GM19467 (cell line): ENCODE data around the gene MICB.
"Not testable (repeated sequence)": the region's sequence is repeated elsewhere in the genome, so short reads cannot be mapped to it uniquely, and the experiment has no call there.

ENCODE experiments used
- ATAC-seq: cut with Tn5 transposase; IDR thresholded peaks from one replicate; pipeline ENCODE4 v1.9.1; 2021; ENCODE audit warnings: mild to moderate bottlenecking, moderate library complexity; ENCODE audit not compliant: unreplicated experiment

Gene MICB

GRCh38 chr6:31498748-31499147, 803 bp downstream of the MICB start:
- no peak for ATAC-seq

GRCh38 chr6:31499648-31500047, 1.7 kb downstream of the MICB start:
- not testable (repeated sequence) for ATAC-seq

GRCh38 chr6:31502586-31502985, 4.6 kb downstream of the MICB start:
- no peak for ATAC-seq

DNA sequence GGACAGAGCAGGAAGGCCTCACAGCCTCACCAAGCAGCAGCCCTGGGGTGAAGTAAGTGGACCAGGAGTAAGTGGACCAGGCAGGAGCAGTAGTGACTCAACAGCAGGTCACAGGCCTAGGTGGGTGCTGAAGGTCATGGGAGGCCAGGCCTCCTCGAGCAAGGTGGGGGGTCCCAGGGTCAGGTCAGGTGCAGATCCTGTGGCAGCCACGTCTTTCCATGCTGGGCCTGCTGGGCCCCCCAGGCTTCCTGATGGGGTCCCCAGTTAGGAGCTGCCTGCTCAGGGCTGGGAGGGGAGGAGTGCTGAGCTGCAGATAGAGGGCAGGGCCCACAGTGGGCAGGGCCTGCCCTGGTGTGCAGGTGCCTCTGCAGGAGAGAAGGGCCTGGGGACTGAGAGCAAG, 11.1 kb downstream of the MICB start:
- ATAC-seq, result not testable (repeated sequence)

DNA sequence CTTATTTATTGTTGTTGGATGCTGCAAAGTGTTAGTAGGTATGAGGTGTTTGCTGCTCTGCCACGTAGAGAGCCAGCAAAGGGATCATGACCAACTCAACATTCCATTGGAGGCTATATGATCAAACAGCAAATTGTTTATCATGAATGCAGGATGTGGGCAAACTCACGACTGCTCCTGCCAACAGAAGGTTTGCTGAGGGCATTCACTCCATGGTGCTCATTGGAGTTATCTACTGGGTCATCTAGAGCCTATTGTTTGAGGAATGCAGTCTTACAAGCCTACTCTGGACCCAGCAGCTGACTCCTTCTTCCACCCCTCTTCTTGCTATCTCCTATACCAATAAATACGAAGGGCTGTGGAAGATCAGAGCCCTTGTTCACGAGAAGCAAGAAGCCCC, 12.1 kb downstream of the MICB start:
- no peak for ATAC-seq

- ATAC-seq, result no peak
Measured at GRCh38 chr6:31513456-31514165, 15.7 kb downstream of the MICB start.

DNA sequence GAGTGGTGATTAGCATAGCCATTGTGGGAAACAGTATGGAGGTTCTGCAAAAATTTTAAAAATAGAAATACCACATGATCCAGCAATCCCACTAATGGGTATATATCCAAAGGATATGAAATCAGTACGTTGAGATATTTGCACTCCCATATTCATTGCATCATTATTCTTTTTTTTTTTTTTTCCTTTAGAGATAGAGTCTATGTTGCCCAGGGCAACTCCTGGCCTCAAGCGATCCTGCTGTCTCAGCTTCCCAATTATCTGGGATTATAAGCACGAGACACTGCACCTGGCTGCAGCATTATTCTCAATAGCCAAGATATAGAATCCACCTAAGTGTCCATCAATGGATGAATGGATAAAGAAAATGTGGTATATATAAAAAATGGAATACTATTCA, 23.9 kb downstream of the MICB start:
- no peak for ATAC-seq

GRCh38 chr6:31525553-31525931, 27.6 kb downstream of the MICB start:
- no peak for ATAC-seq

GRCh38 chr6:31525932-31526591, 28.1 kb downstream of the MICB start:
- ATAC-seq, result no peak

- ATAC-seq, result no peak
Measured at GRCh38 chr6:31528307-31528777, 30.4 kb downstream of the MICB start.

DNA sequence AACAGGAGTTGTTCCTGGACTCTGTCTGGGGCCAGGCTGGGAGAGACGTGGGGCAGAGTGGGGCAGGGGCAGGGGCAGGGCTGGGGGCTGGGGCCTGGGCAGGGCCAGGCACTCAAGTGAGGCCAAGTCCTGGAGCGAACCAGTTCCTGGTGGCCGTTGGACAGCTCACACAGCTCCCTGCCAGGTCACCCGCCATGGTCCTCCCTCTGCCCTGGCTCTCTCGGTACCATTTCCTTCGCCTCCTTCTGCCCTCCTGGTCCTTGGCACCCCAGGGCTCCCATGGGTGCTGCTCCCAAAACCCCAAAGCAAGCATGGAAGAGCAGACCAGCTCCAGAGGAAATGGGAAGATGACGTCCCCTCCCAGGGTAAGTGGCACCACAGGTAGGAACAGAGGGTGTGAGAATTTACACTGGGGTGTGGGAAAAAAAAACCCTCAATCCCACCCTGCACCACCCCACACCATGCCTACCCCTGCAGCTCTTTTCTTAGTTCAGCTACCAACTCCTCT, 30.9 kb downstream of the MICB start, which contains the start of gene MCCD1:
MCCD1 (plus strand) TSS at position 142 of the 508 bp plus-strand sequence; CDS start at position 195, 53 bp downstream.
- no peak for ATAC-seq

- no peak for ATAC-seq
Measured at GRCh38 chr6:31529329-31530150, 31.6 kb downstream of the MICB start.

DNA sequence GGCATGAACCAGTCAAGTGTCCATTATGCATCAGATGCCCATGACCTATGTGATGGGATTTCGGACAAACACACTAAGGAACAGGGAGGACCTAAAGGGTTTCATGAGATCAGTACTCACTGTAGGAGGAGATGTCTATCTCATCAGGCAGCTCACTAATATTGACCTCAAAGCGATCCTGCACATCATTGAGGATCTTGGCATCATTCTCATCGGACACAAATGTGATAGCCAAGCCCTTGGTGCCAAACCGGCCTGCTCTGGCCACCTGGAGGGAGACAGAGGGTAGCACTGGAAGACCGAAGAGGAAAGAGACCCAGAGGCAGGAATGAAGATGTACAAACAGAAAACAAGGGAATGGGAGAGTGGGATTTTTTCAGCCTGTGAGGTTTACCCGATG, 32.7 kb downstream of the MICB start:
- no peak for ATAC-seq

GRCh38 chr6:31531162-31531561, 33.2 kb downstream of the MICB start:
- ATAC-seq, result no peak

DNA sequence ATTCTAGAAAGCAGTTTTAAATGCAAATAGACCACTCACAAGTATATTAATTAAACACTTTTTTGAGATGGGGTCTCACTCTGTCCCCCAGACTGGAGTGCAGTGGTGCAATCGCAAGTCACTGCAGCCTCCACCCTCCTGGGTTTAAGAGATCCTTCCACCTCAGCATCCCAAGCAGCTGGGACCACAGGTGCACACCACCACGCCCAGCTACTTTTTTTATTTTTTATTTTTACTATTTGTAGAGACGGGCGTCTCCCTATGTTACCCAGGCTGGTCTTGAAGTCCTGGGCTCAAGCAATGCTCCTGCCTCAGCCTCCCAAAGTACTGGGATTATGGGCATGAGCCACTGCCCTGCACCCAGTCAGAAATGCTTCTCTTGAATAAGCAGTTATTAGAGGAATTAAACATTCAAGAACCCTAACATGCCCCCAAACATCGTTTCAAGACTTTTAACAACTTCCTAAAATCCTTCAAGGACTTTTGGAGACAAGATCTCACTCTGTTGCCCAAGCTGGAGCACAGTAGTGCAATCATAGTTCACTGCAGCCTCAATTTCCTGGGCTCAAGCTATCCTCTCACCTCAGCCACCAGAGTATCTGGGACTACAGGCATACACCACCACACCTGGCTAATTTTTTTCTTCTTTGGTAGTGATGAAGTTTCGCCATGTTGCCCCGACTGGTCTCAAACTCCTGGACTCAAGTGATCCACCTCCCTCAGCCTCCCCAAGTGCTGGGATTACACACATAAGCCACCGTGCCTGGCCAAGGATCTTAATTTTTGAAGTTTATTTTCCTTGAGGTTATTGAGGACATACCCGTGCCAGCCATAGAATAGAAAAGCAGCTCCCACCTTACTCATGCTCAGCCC, 34.1 kb downstream of the MICB start:
- no peak for ATAC-seq

DNA sequence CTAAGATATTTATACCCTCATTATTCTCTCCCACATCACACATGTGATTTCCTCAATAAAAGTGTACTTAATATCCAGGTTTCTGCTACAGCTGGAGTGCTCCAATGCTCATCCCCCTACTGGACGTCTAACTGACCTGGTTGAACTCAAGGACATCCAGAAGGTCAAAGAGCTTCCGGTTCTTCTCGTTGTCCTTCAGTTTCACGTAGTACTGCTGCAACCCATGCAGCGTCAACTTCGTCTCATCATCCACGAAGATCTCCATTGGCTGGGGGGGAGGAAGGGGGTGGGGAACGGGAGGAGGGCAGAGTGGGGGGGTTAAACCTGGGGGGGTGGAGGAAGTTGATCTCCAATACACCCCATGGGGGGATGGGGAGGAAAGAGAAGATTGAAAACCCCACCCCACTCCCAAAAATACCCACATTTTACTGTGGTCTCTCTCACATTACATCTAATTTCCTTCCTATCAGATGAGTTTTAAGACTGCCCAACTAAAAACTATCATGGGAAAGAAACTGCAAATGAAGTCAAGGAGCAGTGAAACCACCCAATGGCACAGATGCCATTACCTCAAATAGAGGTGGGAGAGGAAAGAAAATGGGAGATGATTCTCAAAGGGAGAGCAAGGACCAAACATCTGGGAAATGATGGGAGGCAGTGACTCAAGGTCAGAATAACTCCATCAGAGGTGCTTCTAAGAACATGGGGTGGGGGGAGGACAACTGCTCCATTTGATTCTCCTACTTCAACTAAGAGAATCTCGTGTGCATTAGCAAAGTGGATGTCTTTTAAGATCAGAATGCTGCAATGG, 34.9 kb downstream of the MICB start:
- no peak for ATAC-seq

DNA sequence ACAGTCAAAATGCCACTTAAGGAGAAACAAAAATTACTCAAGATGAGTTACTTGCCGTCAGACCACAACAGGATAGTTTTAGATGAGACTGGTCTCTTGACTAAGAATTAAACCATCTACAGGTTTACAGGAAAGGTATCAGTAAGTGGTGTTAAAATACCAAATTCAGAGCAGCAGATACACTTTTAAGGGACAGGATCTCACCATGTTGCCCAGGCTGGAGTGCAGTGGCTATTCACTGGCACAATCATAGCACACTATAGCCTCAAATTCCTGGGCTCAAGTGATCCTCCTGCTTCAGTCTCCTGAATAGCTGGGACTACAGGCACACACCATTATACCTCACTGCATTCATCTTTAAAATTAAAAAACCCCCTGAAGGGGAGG, 35.5 kb downstream of the MICB start:
- ATAC-seq, result no peak

DNA sequence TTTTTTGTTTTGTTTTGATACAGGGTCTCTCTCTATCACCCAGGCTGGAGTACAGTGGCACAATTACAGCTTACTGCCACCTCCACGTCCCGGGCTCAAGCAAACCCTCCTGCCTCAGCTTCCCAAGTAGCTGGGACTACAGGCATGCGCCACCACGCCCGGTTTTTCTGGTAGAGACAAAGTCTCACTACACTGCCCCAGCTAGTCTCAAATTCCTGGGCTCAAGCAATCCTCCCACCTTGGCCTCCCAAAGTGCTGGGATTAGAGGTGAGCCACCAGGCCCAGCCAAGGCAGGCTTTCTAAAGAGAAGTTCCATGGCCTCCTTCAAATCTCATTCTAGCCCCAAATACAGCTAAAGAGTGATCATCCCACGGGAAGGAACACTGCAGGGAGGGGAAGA, 36.1 kb downstream of the MICB start:
- no peak for ATAC-seq

- no peak for ATAC-seq
Measured at GRCh38 chr6:31534521-31535040, 36.6 kb downstream of the MICB start.
